Measurements from ENCODE around the gene UBE2D1.

DNA sequence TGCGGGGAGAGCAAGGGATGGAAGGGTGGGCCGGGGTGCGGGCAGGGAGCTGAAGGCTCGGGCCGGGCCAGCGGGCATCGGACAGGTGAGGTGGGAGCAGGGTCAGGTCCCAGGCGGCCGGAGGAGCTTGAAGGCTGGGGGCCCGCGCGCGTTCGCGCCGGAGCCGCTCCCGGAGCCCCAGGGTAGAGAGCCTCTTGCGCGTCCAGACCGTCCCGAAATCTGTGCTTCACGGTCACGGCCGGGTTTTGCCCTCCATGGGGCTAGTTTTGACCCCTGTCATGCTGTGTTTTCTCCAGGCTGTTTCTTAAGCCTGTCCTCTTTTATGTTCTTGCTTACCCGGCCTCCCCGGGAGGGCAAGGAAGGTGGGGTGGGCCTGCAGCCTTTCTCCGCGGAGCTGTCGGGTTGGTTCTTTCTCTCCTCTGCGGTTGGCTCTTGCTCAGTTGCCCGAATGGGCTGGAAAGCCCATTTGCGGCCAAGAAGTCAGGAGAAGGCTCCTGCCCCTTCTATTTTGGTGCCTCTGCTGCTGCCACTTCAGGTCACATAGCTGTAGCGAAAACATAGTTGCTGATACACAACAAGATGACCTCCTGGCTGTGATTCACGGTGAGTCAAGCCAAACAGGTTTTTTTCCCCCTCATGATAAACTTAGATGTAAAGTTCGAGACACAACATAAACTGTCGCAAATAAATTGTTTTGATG lies 650 bp downstream of the UBE2D1 start:
- TF ChIP-seq, protein P1, sequence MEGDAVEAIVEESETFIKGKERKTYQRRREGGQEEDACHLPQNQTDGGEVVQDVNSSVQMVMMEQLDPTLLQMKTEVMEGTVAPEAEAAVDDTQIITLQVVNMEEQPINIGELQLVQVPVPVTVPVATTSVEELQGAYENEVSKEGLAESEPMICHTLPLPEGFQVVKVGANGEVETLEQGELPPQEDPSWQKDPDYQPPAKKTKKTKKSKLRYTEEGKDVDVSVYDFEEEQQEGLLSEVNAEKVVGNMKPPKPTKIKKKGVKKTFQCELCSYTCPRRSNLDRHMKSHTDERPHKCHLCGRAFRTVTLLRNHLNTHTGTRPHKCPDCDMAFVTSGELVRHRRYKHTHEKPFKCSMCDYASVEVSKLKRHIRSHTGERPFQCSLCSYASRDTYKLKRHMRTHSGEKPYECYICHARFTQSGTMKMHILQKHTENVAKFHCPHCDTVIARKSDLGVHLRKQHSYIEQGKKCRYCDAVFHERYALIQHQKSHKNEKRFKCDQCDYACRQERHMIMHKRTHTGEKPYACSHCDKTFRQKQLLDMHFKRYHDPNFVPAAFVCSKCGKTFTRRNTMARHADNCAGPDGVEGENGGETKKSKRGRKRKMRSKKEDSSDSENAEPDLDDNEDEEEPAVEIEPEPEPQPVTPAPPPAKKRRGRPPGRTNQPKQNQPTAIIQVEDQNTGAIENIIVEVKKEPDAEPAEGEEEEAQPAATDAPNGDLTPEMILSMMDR (IDR thresholded peaks at IDR 0.05; ENCODE audit: extremely low read depth in 1 of 2, insufficient read depth in 1 of 2, low read depth in 1 of 2, low read length in 2 of 2) = no peak
- TF ChIP-seq EZH2 (IDR thresholded peaks at IDR 0.05; ENCODE audit: borderline replicate concordance, low read depth, low read length, severe bottlenecking) (no peak), POLR2A (IDR thresholded peaks at IDR 0.05; ENCODE audit: low read depth, low read length) (no peak), JUN (IDR thresholded peaks at IDR 0.05; ENCODE audit: borderline replicate concordance, insufficient read depth, insufficient read length, low read depth) (peak; percentile 18), POLR2AphosphoS5 (IDR thresholded peaks at IDR 0.05; ENCODE audit: insufficient read depth, low read depth, low read length) (no peak), FOS (IDR thresholded peaks at IDR 0.05; ENCODE audit: borderline replicate concordance, insufficient read depth, low read length) (peak; percentile 80), GATA2 (IDR thresholded peaks at IDR 0.05; ENCODE audit: insufficient read depth, insufficient read length, low read depth, low read length) (no peak)
- TF ChIP-seq, protein P2, sequence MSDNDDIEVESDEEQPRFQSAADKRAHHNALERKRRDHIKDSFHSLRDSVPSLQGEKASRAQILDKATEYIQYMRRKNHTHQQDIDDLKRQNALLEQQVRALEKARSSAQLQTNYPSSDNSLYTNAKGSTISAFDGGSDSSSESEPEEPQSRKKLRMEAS (IDR thresholded peaks at IDR 0.05; ENCODE audit: insufficient read depth, insufficient read length) = no peak
